GM21619 (cell line): ENCODE results near the gene GRK5.
A peak's percentile ranks its signal among the peaks of the same experiment; 100 is the strongest.

Source experiments
- ATAC-seq: cut with Tn5 transposase; IDR thresholded peaks from one replicate; pipeline ENCODE4 v1.9.1; 2021; ENCODE audit not compliant: unreplicated experiment

The GRK5 gene

GRCh38 chr10:119355930-119356329 lies 148.6 kb downstream of the GRK5 start:
- ATAC-seq: no peak

- ATAC-seq: no peak
Measured at GRCh38 chr10:119357412-119358151, 150.2 kb downstream of the GRK5 start.

GRCh38 chr10:119358152-119358512 lies 150.8 kb downstream of the GRK5 start:
- no peak for ATAC-seq

GRCh38 chr10:119358567-119358966 lies 151.2 kb downstream of the GRK5 start:
- ATAC-seq: no peak

GRCh38 chr10:119359025-119359424 lies 151.7 kb downstream of the GRK5 start:
- no peak for ATAC-seq

- no peak for ATAC-seq
Measured at GRCh38 chr10:119360181-119360921, 153.0 kb downstream of the GRK5 start.

GRCh38 chr10:119361037-119361436 lies 153.7 kb downstream of the GRK5 start:
- ATAC-seq: no peak

- ATAC-seq: no peak
Measured at GRCh38 chr10:119362122-119362521, 154.8 kb downstream of the GRK5 start.

GRCh38 chr10:119364645-119365600 lies 157.6 kb downstream of the GRK5 start:
- no peak for ATAC-seq

GRCh38 chr10:119365773-119366599 lies 158.6 kb downstream of the GRK5 start:
- no peak for ATAC-seq

GRCh38 chr10:119367841-119368549 lies 160.6 kb downstream of the GRK5 start:
- no peak for ATAC-seq

- ATAC-seq: no peak
Measured at GRCh38 chr10:119368581-119368980, 161.2 kb downstream of the GRK5 start.

- peak; percentile 64 for ATAC-seq
Measured at GRCh38 chr10:119368991-119369869, 161.9 kb downstream of the GRK5 start.

GRCh38 chr10:119370111-119370741 lies 162.9 kb downstream of the GRK5 start:
- no peak for ATAC-seq

- ATAC-seq: no peak
Measured at GRCh38 chr10:119370972-119371703, 163.8 kb downstream of the GRK5 start.

- peak; percentile 48 for ATAC-seq
Measured at GRCh38 chr10:119371704-119372663, 164.6 kb downstream of the GRK5 start.
